ENCODE results near the gene CTSC.
A peak's percentile ranks its signal among the peaks of the same experiment; 100 is the strongest.
"Not testable (repeated sequence)": the region's sequence is repeated elsewhere in the genome, so short reads cannot be mapped to it uniquely, and the experiment has no call there.

Gene CTSC

GRCh38 chr11:88353386-88353785, 15.8 kb upstream of the CTSC start:
- no peak for DNase-seq (ENCODE audit: low read depth in 1 of 2, low spot score in 1 of 2)

- DNase-seq (ENCODE audit: low read depth in 1 of 2, low spot score in 1 of 2): no peak
These were observed 14.6 kb upstream of the CTSC start for GRCh38 chr11:88352139-88352538.

- no peak for DNase-seq (ENCODE audit: low read depth in 1 of 2, low spot score in 1 of 2)
These were observed 11.3 kb upstream of the CTSC start for GRCh38 chr11:88348870-88349269.

GRCh38 chr11:88345949-88346348, 8.4 kb upstream of the CTSC start:
- no peak for DNase-seq (ENCODE audit: low read depth in 1 of 2, low spot score in 1 of 2)

- no peak for DNase-seq (ENCODE audit: low read depth in 1 of 2, low spot score in 1 of 2)
These were observed 7.9 kb upstream of the CTSC start for GRCh38 chr11:88345408-88345807.

GRCh38 chr11:88344869-88345268, 7.3 kb upstream of the CTSC start:
- no peak for DNase-seq (ENCODE audit: low read depth in 1 of 2, low spot score in 1 of 2)

- DNase-seq (ENCODE audit: low read depth in 1 of 2, low spot score in 1 of 2): no peak
These were observed 4.2 kb upstream of the CTSC start for GRCh38 chr11:88341522-88342251.

- DNase-seq (ENCODE audit: low read depth in 1 of 2, low spot score in 1 of 2): no peak
These were observed 2.9 kb upstream of the CTSC start for GRCh38 chr11:88340366-88340935.

- peak in 1 of 2 donors; percentile 20 for DNase-seq (ENCODE audit: low read depth in 1 of 2, low spot score in 1 of 2)
These were observed 592 bp upstream of the CTSC start for GRCh38 chr11:88337987-88338668.

- DNase-seq (ENCODE audit: low read depth in 1 of 2, low spot score in 1 of 2): no peak
These were observed 2.3 kb downstream of the CTSC start for GRCh38 chr11:88335284-88335683.

GRCh38 chr11:88333862-88334261, 3.7 kb downstream of the CTSC start:
- no peak for DNase-seq (ENCODE audit: low read depth in 1 of 2, low spot score in 1 of 2)

GRCh38 chr11:88332851-88333250, 4.7 kb downstream of the CTSC start:
- DNase-seq (ENCODE audit: low read depth in 1 of 2, low spot score in 1 of 2): no peak

GRCh38 chr11:88330826-88331428, 6.6 kb downstream of the CTSC start:
- DNase-seq (ENCODE audit: low read depth in 1 of 2, low spot score in 1 of 2): no peak

GRCh38 chr11:88329563-88330250, 7.8 kb downstream of the CTSC start:
- no peak for DNase-seq (ENCODE audit: low read depth in 1 of 2, low spot score in 1 of 2)

- no peak for DNase-seq (ENCODE audit: low read depth in 1 of 2, low spot score in 1 of 2)
These were observed 9.9 kb downstream of the CTSC start for GRCh38 chr11:88327462-88328143.

GRCh38 chr11:88327061-88327460, 10.5 kb downstream of the CTSC start:
- no peak for DNase-seq (ENCODE audit: low read depth in 1 of 2, low spot score in 1 of 2)

GRCh38 chr11:88326099-88326498, 11.4 kb downstream of the CTSC start:
- no peak for DNase-seq (ENCODE audit: low read depth in 1 of 2, low spot score in 1 of 2)

- DNase-seq (ENCODE audit: low read depth in 1 of 2, low spot score in 1 of 2): no peak
These were observed 12.8 kb downstream of the CTSC start for GRCh38 chr11:88324562-88325345.

GRCh38 chr11:88322881-88323280, 14.7 kb downstream of the CTSC start:
- not testable (repeated sequence) for DNase-seq (ENCODE audit: low read depth in 1 of 2, low spot score in 1 of 2)

GRCh38 chr11:88321412-88321811, 16.1 kb downstream of the CTSC start:
- not testable (repeated sequence) for DNase-seq (ENCODE audit: low read depth in 1 of 2, low spot score in 1 of 2)

All from stimulated activated CD4-positive, alpha-beta T cell treated with anti-CD3 and anti-CD28 coated beads, Interleukin-15, amount 100 ng/mL, for 1 hour (primary cell).